ENCODE measurements around the gene GNAL.
"Not testable (repeated sequence)": the region's sequence is repeated elsewhere in the genome, so short reads cannot be mapped to it uniquely, and the experiment has no call there.

Gene GNAL

DNA sequence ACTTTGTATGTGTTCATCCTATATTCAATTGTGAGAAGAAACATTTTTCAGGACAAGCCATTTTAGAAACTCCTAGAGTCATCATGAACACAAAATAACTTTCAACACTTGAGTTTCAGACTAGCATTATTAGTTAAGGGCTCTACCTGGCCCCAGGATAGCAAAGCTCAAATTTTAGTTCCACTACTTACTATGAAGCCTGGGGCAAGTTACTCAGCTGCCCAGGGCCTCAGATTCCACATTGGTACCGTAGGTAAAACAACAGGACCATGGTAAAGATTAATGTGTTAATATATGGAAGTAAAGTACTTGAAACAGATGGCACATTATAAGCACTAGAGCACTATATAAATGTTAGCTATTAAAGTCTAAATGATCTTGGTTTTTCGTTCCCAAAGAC, 199.7 kb downstream of the GNAL start:
- H3K79me2 ChIP-seq (ENCODE audit: insufficient read depth, low read length), result no peaks in the 10 kb centered on the region
- no peak overlapping the region for H3K9ac ChIP-seq (ENCODE audit: low read depth, low read length)
- no peaks in the 10 kb centered on the region for H3K27me3 ChIP-seq (ENCODE audit: insufficient read depth, low read length, poor library complexity)
- H3K4me2 ChIP-seq (ENCODE audit: insufficient read depth, low read length), result no peak overlapping the region
- no peak overlapping the region for H3K27ac ChIP-seq (ENCODE audit: low read length)
- H3K4me1 ChIP-seq (ENCODE audit: insufficient read depth, low read length), result no peaks in the 10 kb centered on the region
- no peak for TF ChIP-seq EZH2 (IDR thresholded peaks at IDR 0.05; ENCODE audit: borderline replicate concordance, low read depth, low read length, severe bottlenecking)
- TF ChIP-seq, protein P1, sequence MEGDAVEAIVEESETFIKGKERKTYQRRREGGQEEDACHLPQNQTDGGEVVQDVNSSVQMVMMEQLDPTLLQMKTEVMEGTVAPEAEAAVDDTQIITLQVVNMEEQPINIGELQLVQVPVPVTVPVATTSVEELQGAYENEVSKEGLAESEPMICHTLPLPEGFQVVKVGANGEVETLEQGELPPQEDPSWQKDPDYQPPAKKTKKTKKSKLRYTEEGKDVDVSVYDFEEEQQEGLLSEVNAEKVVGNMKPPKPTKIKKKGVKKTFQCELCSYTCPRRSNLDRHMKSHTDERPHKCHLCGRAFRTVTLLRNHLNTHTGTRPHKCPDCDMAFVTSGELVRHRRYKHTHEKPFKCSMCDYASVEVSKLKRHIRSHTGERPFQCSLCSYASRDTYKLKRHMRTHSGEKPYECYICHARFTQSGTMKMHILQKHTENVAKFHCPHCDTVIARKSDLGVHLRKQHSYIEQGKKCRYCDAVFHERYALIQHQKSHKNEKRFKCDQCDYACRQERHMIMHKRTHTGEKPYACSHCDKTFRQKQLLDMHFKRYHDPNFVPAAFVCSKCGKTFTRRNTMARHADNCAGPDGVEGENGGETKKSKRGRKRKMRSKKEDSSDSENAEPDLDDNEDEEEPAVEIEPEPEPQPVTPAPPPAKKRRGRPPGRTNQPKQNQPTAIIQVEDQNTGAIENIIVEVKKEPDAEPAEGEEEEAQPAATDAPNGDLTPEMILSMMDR (IDR thresholded peaks at IDR 0.05; ENCODE audit: borderline replicate concordance, extremely low read depth, low read length, poor library complexity, severe bottlenecking), result no peak
- H3K36me3 ChIP-seq (ENCODE audit: insufficient read depth, low read length), result peaks cover 76% of the 10 kb centered on the region
- H2AFZ ChIP-seq (ENCODE audit: low read depth, low read length), result no peak overlapping the region
- H3K9me3 ChIP-seq (ENCODE audit: insufficient read depth, low read length, severe bottlenecking), result no peaks in the 10 kb centered on the region
- no peaks in the 10 kb centered on the region for H4K20me1 ChIP-seq (ENCODE audit: insufficient read depth, low read length)
- ATAC-seq (ENCODE audit: insufficient read depth, low read depth) (no peak), DNase-seq (no peak)
- H3K4me3 ChIP-seq (ENCODE audit: low read depth in 1 of 2, low read length in 2 of 2), result no peak overlapping the region

DNA sequence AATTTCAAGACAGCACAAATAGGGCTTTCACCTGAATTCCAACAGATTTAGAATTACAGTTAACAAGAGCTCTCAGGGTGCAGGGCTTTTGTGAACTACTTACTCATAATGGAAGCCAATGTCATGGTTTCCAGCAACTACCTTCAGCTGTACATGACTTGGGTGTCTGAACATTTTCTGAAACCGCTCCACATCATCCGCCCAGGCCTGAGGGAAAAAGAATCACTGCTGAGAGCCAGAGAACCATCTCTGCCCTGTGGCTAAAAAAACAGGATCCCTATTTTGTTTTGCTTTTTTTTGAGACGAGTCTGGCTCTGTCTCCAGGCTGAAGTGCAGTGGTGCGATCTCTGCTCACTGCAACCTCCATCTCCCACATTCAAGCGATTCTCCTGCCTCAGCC, 200.2 kb downstream of the GNAL start:
- H3K79me2 ChIP-seq (ENCODE audit: insufficient read depth, low read length), result no peaks in the 10 kb centered on the region
- H3K36me3 ChIP-seq (ENCODE audit: insufficient read depth, low read length), result peaks cover 73% of the 10 kb centered on the region

DNA sequence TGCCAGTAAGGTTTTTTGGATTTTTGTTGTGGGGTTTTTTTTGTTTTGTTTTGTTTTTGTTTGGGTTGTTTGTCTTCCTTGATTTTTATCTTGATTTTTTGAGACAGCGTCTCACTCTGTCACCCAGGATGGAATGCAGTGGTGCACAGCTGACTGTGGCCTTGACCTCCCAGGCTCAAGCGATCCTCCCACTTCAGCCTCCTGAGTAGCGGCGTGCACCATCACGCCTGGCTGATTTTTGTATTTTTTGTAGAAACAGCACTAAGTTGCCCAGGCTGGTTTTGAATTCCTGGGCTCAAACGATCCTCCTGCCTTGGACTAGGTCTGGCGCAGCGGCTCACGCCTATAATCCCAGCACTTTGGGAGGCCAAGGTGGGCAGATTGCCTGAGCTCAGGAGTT, 202.7 kb downstream of the GNAL start:
- Histone ChIP-seq H3K4me1 (ENCODE audit: insufficient read depth, low read length) (no peaks in the 10 kb centered on the region), H3K27ac (ENCODE audit: low read length) (no peak overlapping the region), H3K4me2 (ENCODE audit: insufficient read depth, low read length) (no peak overlapping the region), H3K9ac (ENCODE audit: low read depth, low read length) (no peak overlapping the region), H3K36me3 (ENCODE audit: insufficient read depth, low read length) (peaks cover 70% of the 10 kb centered on the region), H4K20me1 (ENCODE audit: insufficient read depth, low read length) (no peaks in the 10 kb centered on the region), H2AFZ (ENCODE audit: low read depth, low read length) (no peak overlapping the region), H3K9me3 (ENCODE audit: insufficient read depth, low read length, severe bottlenecking) (no peaks in the 10 kb centered on the region), H3K27me3 (ENCODE audit: insufficient read depth, low read length, poor library complexity) (no peaks in the 10 kb centered on the region), H3K4me3 (ENCODE audit: low read depth in 1 of 2, low read length in 2 of 2) (no peak overlapping the region), H3K79me2 (ENCODE audit: insufficient read depth, low read length) (no peaks in the 10 kb centered on the region)
- TF ChIP-seq EZH2 (IDR thresholded peaks at IDR 0.05; ENCODE audit: borderline replicate concordance, low read depth, low read length, severe bottlenecking), result no peak
- TF ChIP-seq, protein P1 (IDR thresholded peaks at IDR 0.05; ENCODE audit: borderline replicate concordance, extremely low read depth, low read length, poor library complexity, severe bottlenecking), result no peak
- ATAC-seq (ENCODE audit: insufficient read depth, low read depth), result no peak
- DNase-seq, result no peak

More for the DNA sequence above, 200.2 kb downstream of the GNAL start:
- no peak overlapping the region for H2AFZ ChIP-seq (ENCODE audit: low read depth, low read length)
- TF ChIP-seq, protein P1 (IDR thresholded peaks at IDR 0.05; ENCODE audit: borderline replicate concordance, extremely low read depth, low read length, poor library complexity, severe bottlenecking), result no peak
- TF ChIP-seq EZH2 (IDR thresholded peaks at IDR 0.05; ENCODE audit: borderline replicate concordance, low read depth, low read length, severe bottlenecking), result no peak
- H3K27me3 ChIP-seq (ENCODE audit: insufficient read depth, low read length, poor library complexity), result no peaks in the 10 kb centered on the region
- no peak overlapping the region for H3K4me2 ChIP-seq (ENCODE audit: insufficient read depth, low read length)
- no peaks in the 10 kb centered on the region for H3K4me1 ChIP-seq (ENCODE audit: insufficient read depth, low read length)
- no peak overlapping the region for H3K27ac ChIP-seq (ENCODE audit: low read length)
- H4K20me1 ChIP-seq (ENCODE audit: insufficient read depth, low read length), result no peaks in the 10 kb centered on the region
- H3K4me3 ChIP-seq (ENCODE audit: low read depth in 1 of 2, low read length in 2 of 2), result no peak overlapping the region
- ATAC-seq (ENCODE audit: insufficient read depth, low read depth) (no peak), DNase-seq (no peak)
- H3K9me3 ChIP-seq (ENCODE audit: insufficient read depth, low read length, severe bottlenecking), result no peaks in the 10 kb centered on the region
- H3K9ac ChIP-seq (ENCODE audit: low read depth, low read length), result no peak overlapping the region

DNA sequence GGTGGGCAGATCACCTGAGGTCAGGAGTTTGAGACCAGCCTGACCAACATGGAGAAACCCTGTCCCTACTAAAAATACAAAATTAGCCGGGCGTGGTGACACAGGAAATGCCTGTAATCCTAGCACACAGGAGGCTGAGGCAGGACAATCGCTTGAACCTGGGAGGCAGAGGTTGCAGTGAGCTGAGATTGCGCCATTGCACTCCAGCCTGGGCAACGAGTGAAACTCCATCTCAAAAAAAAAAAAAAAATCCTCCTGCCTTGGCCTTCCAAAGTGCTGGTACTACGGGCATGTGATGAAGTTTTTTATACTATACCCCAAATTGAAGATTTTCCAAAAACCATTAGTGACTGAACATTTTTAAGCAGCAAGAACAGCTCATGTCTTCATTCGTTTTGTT, 203.4 kb downstream of the GNAL start:
- H3K79me2 ChIP-seq (ENCODE audit: insufficient read depth, low read length); H4K20me1 ChIP-seq (ENCODE audit: insufficient read depth, low read length); H3K27ac ChIP-seq (ENCODE audit: low read length); H3K9me3 ChIP-seq (ENCODE audit: insufficient read depth, low read length, severe bottlenecking); H2AFZ ChIP-seq (ENCODE audit: low read depth, low read length); H3K4me3 ChIP-seq (ENCODE audit: low read depth in 1 of 2, low read length in 2 of 2); H3K9ac ChIP-seq (ENCODE audit: low read depth, low read length); H3K4me2 ChIP-seq (ENCODE audit: insufficient read depth, low read length); DNase-seq; ATAC-seq (ENCODE audit: insufficient read depth, low read depth); H3K4me1 ChIP-seq (ENCODE audit: insufficient read depth, low read length); H3K27me3 ChIP-seq (ENCODE audit: insufficient read depth, low read length, poor library complexity): not testable (repeated sequence)
- H3K36me3 ChIP-seq (ENCODE audit: insufficient read depth, low read length), result peaks cover 65% of the 10 kb centered on the region

Data from DND-41 (cell line).